Fibroblast of peridontal ligament (primary cell): ENCODE data around the gene CD63.
"Not testable (repeated sequence)": the region's sequence is repeated elsewhere in the genome, so short reads cannot be mapped to it uniquely, and the experiment has no call there.

Experiments used
- DNase-seq: peaks from one replicate; pipeline ENCODE4 v3.0.0-alpha.2; 2010; ENCODE audit errors: extremely low read depth

The CD63 gene

DNA sequence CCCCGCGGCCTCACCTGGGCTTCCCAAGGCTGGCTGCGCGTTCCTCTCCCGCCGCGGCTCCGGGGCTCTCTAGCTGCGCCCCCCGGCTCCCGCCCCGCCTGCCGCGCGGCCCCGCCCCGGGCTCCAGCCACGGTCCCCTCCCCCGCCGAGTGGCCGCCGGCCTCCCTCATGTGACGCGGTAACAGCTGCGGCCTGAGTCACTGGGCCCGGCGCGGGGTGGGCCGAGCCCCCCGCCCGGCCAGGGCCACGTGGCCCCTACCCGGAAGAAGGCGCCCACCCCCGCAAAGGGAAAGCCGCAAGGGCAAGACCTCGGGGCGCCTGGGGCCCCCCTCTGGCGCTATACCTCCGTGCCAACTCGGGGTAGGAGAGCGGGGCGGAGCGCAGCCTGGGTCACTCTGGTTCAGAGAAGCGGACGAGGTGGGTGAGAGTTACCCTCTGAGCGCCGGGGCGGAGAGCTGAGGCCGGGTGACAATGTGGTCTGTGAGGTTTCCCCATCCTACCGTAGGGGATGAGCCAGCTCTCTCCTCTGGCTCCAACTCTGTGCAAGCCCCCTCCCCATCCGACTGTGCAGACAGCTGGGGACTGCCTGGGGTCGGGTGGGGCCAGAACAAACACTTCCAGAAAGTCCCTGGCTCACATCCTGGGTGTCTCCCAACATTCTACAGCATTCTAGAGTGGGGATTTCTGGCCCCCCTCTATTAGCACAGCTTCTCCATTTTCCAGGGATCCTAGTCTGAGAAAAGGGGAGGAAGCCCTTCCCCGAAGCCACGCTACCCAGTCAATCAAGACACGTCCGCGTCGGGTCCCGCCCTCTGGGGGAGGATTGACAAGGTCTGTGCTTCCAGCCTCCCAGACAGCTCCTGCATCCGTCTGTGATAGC is at the start of gene CD63:
Gene CD63, minus strand, starts transcription at position 71 of the 880 bp plus-strand sequence. CDS start 668 bp downstream, outside the sequence.
- DNase-seq, result peak; percentile 95

DNA sequence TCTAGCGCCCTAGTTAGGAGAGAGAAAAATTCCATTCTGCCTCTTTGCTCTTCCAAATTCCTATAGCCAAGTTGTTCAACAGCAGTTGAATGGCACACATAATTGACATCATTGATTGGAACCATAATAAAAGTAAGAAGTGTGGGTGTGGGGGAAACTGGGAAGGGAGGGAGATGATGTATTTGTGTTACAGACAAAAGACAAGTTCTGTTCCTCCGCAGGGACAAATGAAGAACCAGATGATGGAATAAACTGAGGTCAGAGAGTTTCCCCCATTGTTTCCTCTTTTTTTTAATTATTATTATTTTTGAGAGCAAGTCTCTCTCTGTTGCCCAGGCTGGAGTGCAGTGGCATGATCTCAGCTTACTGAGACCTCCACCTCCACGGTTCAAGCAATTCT is 49.0 kb upstream of the CD63 start:
- DNase-seq, result no peak

- DNase-seq, result no peak
Observed at GRCh38 chr12:55771736-55772135, 42.9 kb upstream of the CD63 start.

GRCh38 chr12:55767156-55767555 is 38.3 kb upstream of the CD63 start:
- no peak for DNase-seq

DNA sequence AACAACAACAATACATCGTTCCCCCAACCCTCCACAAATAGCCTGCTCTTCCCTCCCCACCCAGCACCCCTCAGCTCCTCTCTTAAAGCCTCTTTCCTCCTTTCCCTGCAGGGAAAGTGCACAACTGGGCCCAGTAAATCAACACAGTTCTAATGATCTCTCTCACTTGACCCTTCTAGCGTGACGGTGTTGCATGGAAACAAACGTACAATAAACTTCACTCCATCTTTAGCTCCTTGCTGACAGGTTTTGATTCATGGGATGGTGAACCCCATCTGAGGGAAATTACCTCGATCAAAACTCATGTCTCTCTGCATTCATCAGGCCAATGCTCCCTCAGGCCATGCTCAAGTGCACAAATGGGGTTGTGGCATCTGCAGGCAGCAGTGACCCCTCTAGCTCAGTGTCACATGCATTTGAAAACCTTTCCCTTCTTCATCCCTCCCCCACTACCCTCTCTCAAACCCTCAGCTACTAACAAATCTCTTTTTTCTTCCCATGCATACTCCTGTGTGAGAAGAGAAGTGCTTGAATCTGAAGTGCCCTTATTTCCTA is 37.0 kb upstream of the CD63 start:
- no peak for DNase-seq

GRCh38 chr12:55762646-55763045 is 33.8 kb upstream of the CD63 start:
- DNase-seq, result no peak

GRCh38 chr12:55760663-55761062 is 31.9 kb upstream of the CD63 start:
- no peak for DNase-seq

DNA sequence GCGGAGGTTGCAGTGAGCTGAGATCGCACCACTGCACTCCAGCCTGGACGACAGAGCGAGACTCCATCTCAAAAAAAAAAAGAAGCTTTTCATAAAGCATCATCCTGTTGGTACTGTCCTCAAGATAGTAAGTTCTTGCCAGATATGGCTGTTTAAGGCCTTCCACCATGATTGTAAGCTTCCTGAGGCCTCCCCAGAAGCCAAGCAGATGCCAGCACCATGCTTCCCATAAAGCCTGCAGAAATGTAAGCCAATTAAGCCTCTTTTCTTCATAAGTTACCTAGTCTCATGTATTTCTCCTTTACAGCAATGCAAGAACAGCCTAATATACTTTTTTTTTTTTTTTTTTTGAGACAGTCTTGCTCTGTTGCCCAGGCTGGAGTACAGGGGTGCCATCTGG is 29.8 kb upstream of the CD63 start:
- DNase-seq, result not testable (repeated sequence)

DNA sequence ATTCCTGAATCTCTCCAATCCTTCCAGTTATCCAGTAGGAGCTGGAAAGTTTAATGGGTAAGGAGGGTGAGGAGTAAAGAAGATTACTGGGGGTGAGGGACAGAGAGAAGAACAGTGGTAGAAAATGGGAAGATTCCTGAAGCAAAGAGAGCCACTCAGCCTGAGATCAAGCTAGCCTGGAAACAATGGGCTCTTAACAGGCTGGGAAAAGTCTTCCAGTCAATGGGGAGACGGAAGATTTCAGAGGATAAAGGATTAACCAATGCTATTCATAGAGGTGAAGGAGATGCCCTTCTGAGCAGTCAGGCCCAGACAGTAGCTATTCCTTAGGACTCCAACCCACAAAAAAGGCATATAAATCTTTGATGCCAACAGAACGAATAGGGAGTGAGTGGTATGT is 28.9 kb upstream of the CD63 start:
- DNase-seq, result no peak

DNA sequence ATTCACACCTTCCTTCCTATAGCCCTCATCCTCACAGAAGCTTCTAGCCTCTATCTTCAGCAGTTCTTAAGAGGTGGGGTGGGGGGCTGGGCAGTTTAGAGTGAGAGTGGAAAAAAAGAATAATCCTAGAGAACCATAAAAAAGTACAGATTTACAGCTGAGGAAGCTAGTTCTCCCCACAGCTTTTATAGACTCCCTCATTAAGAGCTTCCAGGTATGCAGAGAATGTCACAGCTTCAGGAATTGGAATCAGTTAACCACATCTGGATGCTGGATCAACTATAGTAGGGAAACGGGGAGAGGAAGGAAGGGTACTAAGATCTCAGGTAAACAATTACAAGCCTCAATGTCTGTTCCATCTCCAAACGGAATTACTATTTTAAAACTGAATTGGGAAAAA is 26.4 kb upstream of the CD63 start:
- DNase-seq, result no peak

DNA sequence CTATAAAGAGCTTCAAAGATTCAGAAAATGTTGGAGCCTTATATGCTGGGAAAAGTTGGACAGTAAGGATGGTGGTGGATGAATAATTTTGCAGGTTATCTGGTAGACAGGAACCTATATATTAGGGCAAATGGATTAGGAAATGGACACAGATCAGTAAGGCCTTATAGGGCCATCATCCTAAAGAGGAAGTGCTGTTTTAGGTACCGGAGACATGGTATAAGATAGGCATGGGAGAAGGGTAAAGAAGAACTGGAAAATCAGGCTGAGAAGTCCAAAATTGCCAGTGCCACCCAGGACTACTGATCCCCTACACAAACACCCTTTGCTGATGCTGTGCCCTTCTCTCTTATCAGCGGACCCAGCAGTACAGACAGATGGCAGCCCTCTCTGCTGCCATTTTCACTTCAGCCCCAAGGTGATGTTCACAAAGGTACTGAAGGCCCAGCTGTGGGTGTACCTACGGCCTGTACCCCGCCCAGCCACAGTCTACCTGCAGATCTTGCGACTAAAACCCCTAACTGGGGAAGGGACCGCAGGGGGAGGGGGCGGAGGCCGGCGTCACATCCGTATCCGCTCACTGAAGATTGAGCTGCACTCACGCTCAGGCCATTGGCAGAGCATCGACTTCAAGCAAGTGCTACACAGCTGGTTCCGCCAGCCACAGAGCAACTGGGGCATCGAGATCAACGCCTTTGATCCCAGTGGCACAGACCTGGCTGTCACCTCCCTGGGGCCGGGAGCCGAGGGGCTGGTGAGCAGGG is 19.6 kb upstream of the CD63 start:
- DNase-seq, result no peak

GRCh38 chr12:55746913-55747231 is 18.1 kb upstream of the CD63 start:
- no peak for DNase-seq

- DNase-seq, result no peak
Observed at GRCh38 chr12:55746174-55746912, 17.5 kb upstream of the CD63 start.

DNA sequence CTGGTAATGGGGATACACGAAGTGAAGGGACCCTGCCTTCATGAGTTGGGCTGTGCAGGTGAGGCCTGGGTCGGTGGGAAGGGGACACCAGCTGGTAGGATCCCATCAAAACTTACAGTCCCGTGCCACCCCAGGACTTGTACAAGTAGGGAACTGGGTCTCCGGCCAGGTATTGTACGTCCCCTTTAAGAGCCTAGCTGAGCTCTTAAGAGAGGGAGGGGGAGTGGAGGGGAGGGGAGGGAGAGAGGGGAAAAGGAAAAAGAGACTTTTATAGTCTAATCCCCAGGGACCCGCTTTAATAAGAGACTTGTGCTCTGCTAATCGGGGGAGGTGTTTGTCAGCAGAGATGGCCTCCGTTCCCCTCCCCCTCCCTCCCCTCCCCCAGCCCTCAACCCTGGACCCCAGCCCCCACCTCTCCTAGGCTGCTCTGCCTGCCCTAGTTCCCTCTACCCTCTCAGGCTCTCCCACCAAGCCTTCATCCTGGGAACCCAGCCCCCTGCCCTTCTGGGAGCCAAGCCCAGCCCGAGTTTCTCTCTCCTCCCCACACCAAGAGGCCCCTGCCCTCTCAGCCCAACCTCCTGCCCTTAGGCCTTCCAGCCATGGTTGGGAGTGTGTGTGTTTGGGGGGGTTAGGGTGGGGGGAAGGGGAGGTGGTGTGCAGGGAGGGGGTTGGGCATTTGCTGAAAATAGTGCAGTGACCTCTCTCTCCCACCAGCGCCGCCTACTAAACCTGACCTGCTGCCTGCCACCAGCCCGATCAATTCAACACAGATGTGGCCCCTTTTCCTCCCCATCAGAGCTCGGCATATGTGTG is 16.8 kb upstream of the CD63 start:
- DNase-seq, result no peak

- DNase-seq, result no peak
Observed at GRCh38 chr12:55744340-55745030, 15.7 kb upstream of the CD63 start.

DNA sequence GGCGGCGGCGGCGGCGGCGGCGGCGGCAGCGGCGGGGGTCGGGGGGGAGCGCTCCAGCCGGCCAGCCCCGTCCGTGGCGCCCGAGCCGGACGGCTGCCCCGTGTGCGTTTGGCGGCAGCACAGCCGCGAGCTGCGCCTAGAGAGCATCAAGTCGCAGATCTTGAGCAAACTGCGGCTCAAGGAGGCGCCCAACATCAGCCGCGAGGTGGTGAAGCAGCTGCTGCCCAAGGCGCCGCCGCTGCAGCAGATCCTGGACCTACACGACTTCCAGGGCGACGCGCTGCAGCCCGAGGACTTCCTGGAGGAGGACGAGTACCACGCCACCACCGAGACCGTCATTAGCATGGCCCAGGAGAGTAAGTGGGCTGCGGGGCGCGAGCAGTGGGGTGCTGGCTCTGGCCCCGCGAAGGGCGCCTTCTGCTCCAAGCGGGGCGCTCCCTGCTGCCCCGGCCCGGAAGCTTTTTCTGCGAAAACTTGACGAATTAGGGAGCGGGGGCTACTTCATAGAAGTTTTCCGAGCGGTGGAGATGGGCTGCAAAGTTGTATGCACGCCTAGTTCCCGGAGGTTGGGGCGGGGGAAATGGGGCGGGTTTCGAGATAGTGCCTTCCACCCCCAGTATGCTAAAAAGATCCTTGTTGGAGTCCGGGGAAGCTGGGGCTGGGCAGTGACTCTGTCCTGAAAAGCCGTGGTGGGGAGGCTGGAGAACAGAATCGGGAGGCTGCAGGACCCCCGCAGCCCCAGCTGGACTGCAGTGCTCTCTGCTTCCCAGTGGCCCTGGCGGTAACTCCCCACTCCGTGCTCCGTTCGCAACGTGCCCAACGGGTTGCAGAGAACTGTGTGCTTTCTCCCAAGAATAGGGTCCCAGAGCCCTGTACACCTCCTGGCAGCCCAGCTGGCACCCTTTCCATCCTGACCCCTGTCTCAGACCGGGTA is 14.9 kb upstream of the CD63 start:
- DNase-seq, result peak; percentile 60

DNA sequence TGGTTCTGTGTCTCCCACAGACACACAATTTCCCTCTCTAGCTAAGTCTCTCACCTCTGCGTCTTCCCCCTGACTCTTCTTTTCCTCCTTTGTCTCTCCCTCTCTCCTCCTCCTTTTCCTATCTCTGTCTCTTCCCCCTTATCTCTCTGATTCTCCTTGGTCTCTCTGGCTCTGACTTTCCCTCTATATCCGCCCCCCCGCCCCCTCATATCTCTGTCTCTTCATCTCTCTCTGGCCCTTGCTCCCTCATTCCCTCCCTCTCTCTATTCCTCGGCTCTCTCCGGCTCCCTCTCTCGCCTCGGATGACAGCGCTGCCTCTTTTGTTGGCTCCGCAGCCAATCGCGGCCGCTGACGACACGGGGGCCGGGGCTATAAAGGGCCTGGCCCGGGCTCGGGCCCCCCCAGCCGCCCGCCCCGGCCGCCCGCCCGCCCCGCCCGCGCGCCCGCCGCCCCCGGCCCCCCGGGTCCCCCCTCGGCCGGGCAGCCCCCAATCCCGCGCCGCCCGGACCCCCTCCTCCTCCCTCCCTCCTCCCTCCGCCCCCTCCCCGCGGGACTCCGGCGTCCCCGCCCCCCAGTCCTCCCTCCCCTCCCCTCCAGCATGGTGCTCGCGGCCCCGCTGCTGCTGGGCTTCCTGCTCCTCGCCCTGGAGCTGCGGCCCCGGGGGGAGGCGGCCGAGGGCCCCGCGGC is 14.1 kb upstream of the CD63 start, which contains the start of gene GDF11:
Gene GDF11, plus strand, starts transcription at position 404 of the 687 bp plus-strand sequence. Its CDS starts 195 bp downstream, at position 599.
- peak; percentile 72 for DNase-seq

DNA sequence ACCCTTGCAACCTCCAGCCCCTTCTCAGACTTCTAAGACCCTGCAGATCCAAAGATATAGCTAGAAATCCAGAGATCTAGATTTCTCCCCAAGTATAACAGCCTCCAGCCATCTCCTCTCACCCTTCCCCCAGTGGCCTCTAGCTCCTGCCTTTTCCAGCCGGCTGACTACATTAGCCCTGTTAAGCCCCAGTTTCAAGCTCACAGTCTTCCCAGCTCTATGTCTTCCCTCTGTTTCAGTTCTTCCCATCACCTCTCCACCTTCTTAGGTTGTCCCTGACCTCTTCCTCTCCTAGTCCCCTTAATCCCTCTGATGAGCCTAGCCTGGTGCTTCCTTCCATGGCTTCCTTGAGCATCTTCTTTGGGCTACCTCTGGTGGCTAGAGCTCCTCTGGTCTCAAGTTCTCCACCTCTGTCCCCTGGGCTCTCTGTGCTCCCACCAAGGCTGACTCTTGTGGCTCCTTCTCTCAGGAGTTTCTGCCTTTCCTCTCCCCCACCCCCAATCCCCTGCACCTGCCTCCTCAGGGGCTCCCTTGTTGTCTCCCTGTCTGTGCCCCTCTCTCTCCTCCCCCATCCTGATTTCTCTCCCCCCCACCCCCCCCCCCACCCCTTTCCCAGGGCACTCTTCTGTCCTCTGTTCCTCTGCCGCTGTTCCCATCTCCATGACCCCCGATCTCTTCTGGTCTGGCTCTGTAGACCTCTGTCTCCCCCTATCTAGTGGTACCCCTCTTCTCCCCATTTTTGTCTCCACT is 13.3 kb upstream of the CD63 start:
- no peak for DNase-seq
